Fibroblast of skin of left biceps (primary cell): ENCODE results near the gene CYB561D1.
A peak's percentile ranks its signal among the peaks of the same experiment; 100 is the strongest.
"Not testable (repeated sequence)": the region's sequence is repeated elsewhere in the genome, so short reads cannot be mapped to it uniquely, and the experiment has no call there.

ENCODE experiments used
- DNase-seq, 2 experiments: peaks; one replicate each; pipeline ENCODE4 v3.0.0-alpha.2; 2013; ENCODE audit warnings: low read depth in 2 of 2

CYB561D1 gene

GRCh38 chr1:109493805-109494539, at the start of gene CYB561D1:
TSS of gene CYB561D1 (plus strand) at chr1:109494094. CDS start at chr1:109494140, 46 bp downstream.
- DNase-seq: peak; percentile 48 to 51

GRCh38 chr1:109444346-109444745, 49.5 kb upstream of the CYB561D1 start:
- no peak for DNase-seq

- peak; percentile 29 for DNase-seq
Measured at GRCh38 chr1:109445949-109446695, 47.8 kb upstream of the CYB561D1 start.

GRCh38 chr1:109447524-109447923, 46.4 kb upstream of the CYB561D1 start:
- no peak for DNase-seq

GRCh38 chr1:109454497-109455133, 39.3 kb upstream of the CYB561D1 start:
- DNase-seq: no peak

GRCh38 chr1:109457819-109458218, 36.1 kb upstream of the CYB561D1 start:
- DNase-seq: no peak

GRCh38 chr1:109466125-109466451, 27.8 kb upstream of the CYB561D1 start:
- no peak for DNase-seq

GRCh38 chr1:109466452-109467300, 27.2 kb upstream of the CYB561D1 start, which contains the start of gene SYPL2:
TSS of gene SYPL2 (plus strand) at chr1:109466546. CDS start at chr1:109466844, 298 bp downstream.
- no peak for DNase-seq

- no peak for DNase-seq
Measured at GRCh38 chr1:109467301-109467777, 26.6 kb upstream of the CYB561D1 start.

- no peak for DNase-seq
Measured at GRCh38 chr1:109468061-109468460, 25.8 kb upstream of the CYB561D1 start.

- no peak for DNase-seq
Measured at GRCh38 chr1:109468903-109469302, 25.0 kb upstream of the CYB561D1 start.

- no peak for DNase-seq
Measured at GRCh38 chr1:109470245-109470644, 23.6 kb upstream of the CYB561D1 start.

- no peak for DNase-seq
Measured at GRCh38 chr1:109472779-109473178, 21.1 kb upstream of the CYB561D1 start.

GRCh38 chr1:109473284-109474057, 20.4 kb upstream of the CYB561D1 start:
- not testable (repeated sequence) for DNase-seq

GRCh38 chr1:109474697-109475096, 19.2 kb upstream of the CYB561D1 start:
- no peak for DNase-seq

GRCh38 chr1:109475261-109475660, 18.6 kb upstream of the CYB561D1 start:
- no peak for DNase-seq

- DNase-seq: no peak
Measured at GRCh38 chr1:109476825-109477224, 17.1 kb upstream of the CYB561D1 start.

- no peak for DNase-seq
Measured at GRCh38 chr1:109477821-109478220, 16.1 kb upstream of the CYB561D1 start.

- no peak for DNase-seq
Measured at GRCh38 chr1:109478806-109479205, 15.1 kb upstream of the CYB561D1 start.

- no peak for DNase-seq
Measured at GRCh38 chr1:109479311-109479710, 14.6 kb upstream of the CYB561D1 start.

GRCh38 chr1:109479901-109480300, 14.0 kb upstream of the CYB561D1 start:
- DNase-seq: no peak
